ENCODE measurements around the gene IL17D.

GRCh38 chr13:20704459-20705069 is 1.1 kb downstream of the IL17D start:
- TF ChIP-seq EZH2phosphoT487 (IDR thresholded peaks at IDR 0.05; ENCODE audit: low read depth) = no peak
- no peak for TF ChIP-seq CTCF (IDR thresholded peaks at IDR 0.05; ENCODE audit: low read depth, low read length)

Data from OCI-LY3 (cell line).